Right kidney (tissue), 1 donor: ENCODE results near the gene BAD.
A peak's percentile ranks its signal among the peaks of the same experiment; 100 is the strongest.

Source experiments
- DNase-seq: peaks from one replicate; pipeline ENCODE4 v3.0.0-alpha.2; 2016

BAD gene

DNA sequence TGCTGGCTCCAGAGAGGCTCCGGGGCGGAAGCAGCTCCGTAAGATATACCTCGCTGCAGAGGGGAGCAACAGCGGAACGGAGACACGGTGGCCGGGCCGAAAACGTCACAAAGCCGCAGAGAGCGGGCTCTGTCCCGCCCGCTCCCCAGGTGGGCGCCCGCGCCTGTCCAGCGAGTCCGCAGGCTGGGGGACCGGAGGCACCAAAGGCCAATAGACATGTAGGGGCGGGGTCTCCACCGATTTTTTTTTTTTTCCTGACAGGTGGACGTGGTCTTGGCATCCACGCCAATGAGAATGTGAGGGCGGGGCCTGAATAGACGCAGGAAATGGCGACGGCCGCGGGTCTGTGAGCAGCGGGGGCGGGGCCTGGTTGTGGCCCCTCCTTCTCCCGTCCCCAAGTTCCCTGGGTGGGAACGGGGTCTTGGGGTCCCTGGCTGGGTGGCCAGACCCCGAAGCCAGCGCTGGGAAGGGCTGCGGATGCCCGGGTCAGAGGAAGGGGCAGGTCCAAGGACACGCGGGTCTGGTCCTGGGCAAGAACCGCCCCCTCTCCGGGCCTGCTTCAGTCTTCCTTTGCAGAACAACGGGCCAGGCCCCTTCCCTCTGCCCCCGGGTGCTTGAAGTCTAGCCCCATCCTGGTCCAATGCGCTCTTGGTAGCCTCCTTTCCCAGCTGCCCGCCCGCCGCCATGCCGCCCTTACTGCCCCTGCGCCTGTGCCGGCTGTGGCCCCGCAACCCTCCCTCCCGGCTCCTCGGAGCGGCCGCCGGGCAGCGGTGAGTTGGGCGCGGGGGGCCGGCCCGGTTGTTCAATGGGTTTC lies 54.1 kb downstream of the BAD start, which contains the start of gene DNAJC4:
TSS of gene DNAJC4 (plus strand) at position 378 of the 814 bp plus-strand sequence. CDS start at position 685, 307 bp downstream.
- peak; percentile 97 for DNase-seq

DNA sequence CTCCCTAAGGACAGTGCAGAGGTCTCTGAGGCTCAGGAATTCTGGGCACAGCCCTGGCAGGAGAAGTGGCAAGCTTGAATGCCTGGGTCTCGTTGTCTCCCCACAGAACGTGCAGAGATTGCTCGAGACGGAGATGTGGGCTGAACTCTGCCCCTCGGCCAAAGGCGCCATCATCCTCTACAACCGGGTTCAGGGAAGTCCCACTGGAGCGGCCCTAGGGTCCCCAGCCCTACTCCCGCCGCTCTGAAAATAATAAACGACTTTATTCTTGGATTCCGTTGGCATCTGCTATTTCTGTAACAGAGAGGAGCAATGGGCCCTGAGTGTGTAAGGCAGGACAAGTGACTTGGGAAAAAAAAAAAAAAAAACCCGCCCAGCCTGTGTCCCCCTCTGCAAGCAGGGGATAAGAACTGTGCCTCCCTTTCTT lies 54.7 kb downstream of the BAD start:
- no peak for DNase-seq

DNA sequence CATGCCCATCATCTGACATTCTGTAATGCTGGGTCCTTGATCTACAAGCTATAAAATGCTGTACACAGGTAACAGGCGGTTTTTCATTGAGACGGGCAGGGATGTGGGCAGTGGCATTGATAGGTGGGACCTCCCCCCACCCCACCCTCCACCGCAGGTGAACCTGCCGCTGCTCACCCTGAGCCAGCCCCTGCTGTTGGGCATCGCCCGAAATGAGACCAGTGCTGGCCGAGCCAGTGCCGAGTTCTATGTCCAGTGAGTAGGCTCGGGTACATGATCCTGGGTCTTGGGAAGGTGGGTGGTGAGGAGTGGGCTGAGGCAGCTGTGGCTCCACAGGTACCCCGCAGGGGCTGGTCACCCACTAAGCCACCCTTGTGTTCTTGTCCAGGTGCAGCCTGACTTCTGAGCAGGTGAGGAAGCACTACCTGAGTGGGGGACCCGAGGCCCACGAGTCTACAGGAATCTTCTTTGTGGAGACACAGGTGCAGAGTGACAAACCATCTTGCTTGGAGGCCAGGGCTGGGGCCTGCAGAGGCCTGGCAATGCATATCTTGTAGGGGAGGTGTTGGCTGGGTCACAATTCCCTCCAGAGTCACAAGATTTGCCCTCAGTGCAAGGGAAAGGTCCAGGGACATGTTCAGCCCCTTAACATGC lies 55.2 kb downstream of the BAD start:
- no peak for DNase-seq

DNA sequence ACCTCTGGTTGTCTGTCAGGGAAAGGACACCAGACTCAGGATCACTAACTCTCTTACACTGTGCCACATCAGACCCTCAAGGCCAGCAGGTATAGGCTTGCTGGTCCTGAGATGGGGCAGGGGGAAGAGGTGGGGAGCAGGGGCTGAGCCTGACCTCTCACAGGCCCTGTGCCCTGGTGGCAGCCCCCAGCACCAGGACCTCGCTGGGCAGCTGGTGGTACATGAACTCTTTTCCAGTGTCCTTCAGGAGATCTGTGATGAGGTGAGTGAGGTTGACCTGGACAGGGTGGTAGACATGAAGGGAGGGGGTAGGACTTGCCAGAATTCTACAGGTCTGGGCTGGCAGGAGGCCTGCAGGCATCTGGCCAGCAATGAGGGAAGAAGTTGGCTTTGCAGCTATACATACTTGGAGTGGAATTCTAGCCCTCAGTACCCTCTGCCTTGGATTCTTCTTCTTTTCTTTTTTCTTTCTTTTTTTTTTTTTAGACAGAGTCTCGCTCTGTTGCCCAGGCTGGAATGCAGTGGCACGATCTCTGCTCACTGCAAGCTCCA lies 57.0 kb downstream of the BAD start:
- no peak for DNase-seq

DNA sequence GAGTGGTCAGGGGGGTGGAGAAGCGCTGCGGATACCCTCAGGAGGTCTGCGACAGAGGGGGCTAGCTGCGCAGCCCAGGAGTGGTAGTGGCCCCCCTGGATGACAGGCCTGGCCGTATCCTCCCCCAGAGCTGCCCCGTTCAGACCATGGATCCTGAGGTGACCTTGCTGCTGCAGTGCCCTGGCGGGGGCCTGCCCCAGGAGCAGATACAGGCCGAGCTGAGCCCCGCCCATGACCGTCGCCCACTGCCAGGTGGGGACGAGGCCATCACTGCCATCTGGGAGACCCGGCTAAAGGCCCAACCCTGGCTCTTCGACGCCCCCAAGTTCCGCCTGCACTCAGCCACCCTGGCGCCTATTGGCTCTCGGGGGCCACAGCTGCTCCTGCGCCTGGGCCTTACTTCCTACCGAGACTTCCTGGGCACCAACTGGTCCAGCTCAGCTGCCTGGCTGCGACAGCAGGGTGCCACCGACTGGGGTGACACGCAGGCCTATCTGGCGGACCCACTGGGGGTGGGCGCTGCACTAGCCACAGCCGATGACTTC lies 57.9 kb downstream of the BAD start:
- no peak for DNase-seq

DNA sequence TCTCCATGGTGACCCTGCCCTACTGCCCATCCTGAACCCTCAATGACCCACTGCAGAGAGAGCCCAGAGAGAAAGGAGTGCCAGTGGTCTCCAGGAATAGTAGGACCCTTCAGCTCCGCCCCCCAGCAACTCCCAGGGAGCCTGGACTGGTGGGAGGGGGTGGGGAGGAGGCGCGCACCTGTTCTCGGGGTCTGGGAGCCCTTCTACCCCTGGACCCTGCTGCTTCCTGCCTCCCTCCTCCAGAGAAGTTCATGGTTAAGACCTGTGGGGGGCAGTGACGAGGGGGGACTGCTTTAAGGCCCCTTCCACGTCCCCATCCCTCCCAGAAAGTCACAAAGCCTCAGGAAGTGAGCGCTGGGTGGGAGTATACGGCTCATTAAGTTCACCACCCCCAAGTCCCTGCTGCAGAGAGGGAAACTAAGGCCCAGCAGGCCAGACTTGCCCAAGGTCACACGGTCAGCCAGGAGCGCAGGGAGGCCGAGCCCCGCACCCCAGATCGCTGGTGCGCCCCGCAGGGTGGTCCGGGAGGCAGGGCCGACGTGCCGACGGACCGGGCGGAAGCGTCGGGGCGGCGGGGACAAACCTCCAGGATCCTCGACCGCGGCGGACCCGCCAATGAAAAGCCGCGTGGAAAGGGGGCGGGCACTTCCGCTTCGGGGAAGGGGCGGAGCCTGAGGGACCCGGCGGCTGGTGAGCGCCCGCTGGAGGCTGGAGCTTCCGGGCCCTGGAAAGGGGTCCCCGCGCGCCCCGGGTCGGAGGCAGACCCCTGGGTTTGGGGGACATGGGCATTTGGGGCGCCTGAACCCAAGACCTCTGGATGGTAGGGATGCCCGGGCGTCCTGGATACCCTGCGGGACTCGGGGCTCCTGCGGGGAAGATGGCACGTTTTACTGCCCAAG lies 58.6 kb downstream of the BAD start, which contains the start of the genes NUDT22 and TRPT1:
TSS of gene NUDT22 (plus strand) at position 667 of the 899 bp plus-strand sequence. CDS start 379 bp downstream, outside the sequence.
TSS of gene TRPT1 (minus strand) at position 579 of the 899 bp plus-strand sequence. CDS start at position 253, 326 bp downstream.
- DNase-seq: peak; percentile 92

DNA sequence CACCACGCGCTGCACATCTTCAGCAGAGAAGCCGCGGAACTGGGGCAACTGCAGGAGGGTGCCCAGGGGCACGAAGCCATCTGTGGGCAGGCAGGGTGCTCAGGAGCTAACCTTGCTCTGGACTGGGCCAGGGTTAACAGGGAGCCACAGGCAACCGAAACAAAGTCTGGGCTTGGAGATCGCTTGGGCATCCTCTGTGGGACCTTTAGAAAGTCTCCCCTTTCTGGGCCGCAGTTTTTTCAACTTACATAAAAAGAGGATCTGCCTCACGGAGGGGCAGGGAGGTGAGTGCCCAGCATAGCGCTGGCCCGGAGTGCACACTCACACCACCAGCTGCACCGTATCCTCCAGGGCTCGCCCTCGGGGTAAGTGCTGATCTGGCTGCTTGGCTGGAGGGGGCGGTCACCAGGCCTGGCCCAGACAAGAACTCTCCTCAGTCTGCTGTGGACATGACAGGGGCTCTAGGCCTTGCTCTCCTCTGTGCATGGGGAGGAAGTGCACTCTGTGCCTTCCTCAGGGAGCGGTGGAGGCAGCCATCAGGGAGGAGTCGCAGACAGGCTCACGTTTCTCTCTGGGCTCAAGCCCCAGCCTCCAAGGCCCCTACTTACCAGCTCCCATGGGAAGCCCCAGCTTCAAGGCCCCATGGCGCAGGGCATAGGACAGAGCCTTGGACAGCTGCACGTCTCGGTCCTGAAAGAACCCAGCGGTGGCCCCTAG lies 59.4 kb downstream of the BAD start:
- no peak for DNase-seq

DNA sequence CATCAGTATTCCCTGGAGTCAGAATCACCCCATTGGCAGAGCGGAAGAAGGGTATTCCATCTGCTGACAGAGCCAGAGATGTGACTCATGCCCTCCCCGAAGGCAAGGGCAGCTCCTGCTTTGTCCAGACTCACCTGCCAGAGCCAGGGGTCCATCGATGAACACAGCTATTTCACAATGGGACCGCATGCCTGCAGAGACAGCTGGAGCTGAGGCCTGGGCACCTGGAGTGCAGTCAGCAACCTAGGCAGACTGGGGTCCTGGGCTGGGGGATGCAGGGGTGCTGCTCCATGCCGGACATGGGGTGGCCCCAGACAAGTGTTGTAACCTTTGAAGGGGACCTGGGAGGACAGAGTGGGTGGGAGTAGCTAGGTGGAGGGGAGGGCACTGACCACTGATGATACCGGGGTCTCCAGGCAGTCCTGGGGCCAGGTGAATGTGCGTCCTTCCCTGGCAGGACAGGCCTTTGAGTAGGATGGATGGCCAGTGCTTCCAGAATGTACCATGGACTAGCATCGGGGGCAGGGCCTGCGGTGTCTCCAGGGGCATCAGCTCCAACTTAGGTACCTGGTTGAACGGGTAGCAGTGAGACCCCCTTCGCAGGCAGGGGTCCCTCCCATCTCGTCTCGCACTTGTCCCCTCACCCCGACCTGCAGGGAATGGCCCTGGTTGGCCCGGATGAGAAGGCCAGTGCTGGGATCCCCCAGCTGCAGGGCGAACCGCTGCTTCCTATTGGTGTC lies 60.1 kb downstream of the BAD start:
- no peak for DNase-seq

DNA sequence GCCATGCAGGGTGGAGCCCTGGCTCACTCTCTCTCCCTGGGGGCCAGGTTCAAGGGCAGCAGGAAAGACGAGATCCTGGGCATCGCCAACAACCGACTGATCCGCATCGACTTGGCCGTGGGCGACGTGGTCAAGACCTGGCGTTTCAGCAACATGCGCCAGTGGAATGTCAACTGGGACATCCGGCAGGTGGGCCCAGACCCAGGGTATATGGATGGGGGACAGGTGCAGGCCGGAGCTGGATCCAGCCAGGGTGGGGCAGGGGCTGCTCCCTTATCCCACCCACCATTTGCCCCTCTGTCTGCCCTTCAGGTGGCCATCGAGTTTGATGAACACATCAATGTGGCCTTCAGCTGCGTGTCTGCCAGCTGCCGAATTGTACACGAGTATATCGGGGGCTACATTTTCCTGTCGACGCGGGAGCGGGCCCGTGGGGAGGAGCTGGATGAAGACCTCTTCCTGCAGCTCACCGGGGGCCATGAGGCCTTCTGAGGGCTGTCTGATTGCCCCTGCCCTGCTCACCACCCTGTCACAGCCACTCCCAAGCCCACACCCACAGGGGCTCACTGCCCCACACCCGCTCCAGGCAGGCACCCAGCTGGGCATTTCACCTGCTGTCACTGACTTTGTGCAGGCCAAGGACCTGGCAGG lies 61.3 kb downstream of the BAD start:
- no peak for DNase-seq

DNA sequence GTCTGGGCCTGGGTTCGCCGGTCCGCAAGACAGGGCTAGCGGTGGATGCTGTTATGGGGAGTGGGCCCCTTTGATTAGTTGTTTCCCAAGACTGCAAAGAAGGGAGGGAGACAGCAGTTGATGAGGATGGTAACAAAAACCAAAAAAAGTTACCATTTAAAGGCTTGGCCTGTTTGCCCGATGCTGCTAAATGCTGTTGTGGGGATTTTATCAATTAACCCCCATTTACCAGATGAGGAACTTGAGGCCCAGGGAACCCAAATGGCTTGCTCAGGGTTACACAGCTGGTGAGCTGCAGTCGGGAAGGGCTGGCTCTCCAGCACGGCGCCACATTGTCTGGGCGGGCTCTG lies 61.8 kb downstream of the BAD start:
- DNase-seq: no peak

DNA sequence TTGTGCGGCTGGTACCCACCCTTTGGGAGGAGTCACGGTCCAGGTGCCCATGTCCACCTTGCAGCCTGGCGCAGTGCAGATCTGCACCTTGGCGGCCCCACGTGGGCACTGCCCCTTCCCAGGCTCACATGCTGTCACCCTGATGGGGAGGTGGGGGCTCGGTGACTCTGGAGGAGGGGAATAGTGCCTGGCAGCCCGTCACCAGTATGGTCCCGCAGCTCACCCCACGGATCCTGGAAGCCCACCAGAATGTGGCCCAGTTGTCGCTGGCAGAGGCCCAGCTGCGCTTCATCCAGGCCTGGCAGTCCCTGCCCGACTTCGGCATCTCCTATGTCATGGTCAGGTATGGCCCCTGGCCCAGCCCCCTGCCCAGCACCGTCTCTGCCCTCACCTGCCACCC lies 63.7 kb downstream of the BAD start:
- DNase-seq: no peak

DNA sequence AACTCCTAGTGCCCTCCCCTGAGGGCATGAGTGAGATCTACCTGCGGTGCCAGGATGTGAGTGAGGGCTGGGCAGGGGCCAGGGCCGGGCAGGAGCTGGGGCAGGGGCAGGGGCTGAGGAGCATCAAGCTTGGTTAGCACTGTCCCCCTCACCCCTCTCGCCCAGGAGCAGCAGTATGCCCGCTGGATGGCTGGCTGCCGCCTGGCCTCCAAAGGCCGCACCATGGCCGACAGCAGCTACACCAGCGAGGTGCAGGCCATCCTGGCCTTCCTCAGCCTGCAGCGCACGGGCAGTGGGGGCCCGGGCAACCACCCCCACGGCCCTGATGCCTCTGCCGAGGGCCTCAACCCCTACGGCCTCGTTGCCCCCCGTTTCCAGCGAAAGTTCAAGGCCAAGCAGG lies 64.2 kb downstream of the BAD start:
- DNase-seq: no peak
